ENCODE results near the gene THEMIS.
"Not testable (repeated sequence)": the region's sequence is repeated elsewhere in the genome, so short reads cannot be mapped to it uniquely, and the experiment has no call there.

Gene THEMIS

DNA sequence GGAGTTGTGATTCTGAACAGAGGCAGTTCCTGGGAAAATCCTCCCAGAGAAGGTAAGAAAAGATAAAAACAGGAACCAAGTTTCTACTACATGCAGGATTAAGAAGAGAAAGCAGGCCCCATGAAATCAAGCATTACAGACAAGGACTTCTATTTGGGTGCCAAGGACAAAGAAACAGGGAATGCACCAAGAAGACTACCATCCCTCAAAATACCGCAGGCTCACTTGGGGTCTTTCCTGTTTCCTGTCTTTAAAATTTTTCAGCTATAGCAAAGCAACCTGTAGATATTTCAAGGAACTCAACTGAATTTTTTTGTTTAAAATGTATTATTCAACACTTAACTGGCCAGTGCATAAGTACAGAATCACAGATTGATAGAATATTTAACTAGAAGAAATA, 107.5 kb downstream of the THEMIS start:
- no peak for DNase-seq

DNA sequence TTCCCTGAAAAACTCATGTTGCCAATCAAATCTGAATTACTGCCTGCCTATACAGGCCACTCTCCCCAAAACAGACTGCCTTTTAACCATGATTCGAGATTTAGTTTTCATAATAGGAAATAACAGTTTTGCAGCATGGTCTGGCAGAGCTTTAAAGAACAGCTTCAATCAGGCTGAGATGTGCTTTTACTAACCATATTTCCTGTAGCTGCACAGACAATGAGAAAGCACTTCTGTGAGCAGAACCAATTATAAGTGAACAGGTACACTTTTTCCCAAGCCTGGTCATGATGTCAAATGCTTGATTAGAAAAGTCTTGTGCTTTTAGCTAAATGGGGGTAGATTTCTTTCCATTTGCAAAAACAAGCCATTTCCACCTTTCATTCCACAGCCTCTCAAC, 108.2 kb downstream of the THEMIS start:
- no peak for DNase-seq

DNA sequence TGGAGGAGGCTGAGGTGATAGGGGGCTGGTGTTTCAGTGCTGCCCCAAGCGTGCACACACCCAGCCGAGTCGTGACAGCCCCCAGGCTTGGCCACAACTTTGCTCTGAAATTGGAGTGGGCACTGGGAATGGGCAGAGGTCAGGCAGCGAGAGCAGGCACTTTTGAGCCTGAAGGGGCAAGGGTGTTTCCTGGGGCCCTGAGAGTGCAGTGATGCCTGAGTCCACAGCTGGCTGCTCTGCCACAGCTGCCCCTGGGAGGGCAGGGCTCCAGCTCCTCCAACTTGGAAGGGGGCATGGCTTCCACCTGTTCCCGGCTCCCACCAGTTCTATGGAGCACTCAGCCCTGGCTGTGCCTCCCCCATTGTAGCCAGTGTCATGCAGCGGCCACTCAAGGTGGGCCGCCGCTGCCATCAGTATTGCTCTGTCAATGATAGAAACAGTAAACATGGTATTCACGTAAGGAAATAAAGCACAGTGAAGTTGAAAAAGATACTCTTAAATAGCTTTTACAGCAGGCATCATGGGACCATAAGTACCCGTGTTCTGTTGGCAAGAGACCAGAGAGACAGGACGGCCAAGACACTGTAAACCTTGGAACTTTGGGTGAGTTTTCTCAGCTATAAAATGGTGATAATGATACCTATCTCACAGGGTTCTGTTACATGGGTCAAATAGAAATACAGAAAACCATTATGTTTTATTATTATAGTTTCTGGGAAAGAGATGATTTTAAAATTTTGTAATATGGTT, 108.9 kb downstream of the THEMIS start:
- no peak for DNase-seq

GRCh38 chr6:127790571-127790970, 110.3 kb downstream of the THEMIS start:
- DNase-seq: no peak

- DNase-seq: no peak
Measured at GRCh38 chr6:127786109-127786508, 114.7 kb downstream of the THEMIS start.

- no peak for DNase-seq
Measured at GRCh38 chr6:127784468-127784867, 116.4 kb downstream of the THEMIS start.

GRCh38 chr6:127781636-127782272, 119.1 kb downstream of the THEMIS start:
- DNase-seq: not testable (repeated sequence)

DNA sequence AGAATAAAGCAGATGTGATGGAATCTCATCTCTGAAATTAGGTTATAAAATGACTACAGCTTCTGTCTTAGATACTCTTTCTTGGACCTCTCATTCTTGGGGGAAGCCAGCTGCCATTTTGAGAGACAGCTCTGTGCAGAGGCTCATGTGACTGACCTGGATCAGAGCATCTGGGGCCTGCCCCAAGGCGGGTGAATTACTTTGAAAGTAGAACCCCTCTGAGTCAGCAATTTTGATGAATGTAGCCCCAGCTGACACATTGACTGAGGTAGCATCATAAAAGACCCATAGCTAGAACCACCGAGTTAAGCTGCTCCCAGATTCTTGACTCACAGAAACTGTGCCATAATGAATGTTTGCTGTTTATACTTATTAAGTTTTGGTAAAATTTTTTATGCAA, 124.5 kb downstream of the THEMIS start:
- DNase-seq: no peak

DNA sequence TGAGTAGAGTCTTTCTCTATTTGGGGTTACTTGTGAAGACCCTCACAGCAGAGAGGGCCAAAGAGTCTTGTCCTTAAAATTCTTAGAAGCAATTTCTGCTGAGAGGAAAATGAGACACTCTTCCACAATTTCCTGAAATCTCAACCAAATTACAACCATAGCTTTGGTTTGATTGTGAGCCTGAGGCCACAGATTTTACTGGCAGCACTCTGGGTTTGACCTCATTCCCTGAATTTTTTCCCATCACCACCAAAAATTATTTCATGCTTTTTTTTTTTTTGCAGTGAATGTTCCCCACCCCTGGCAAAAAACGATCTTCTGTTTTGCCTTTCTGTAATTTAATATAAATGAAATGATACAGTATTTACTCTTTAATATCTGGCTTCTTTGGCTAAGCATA, 125.5 kb downstream of the THEMIS start:
- no peak for DNase-seq

GRCh38 chr6:127768745-127769144, 132.1 kb downstream of the THEMIS start:
- DNase-seq: no peak

GRCh38 chr6:127768223-127768622, 132.6 kb downstream of the THEMIS start:
- no peak for DNase-seq

GRCh38 chr6:127765949-127766348, 134.9 kb downstream of the THEMIS start:
- no peak for DNase-seq

- no peak for DNase-seq
Measured at GRCh38 chr6:127762284-127762683, 138.6 kb downstream of the THEMIS start.

DNA sequence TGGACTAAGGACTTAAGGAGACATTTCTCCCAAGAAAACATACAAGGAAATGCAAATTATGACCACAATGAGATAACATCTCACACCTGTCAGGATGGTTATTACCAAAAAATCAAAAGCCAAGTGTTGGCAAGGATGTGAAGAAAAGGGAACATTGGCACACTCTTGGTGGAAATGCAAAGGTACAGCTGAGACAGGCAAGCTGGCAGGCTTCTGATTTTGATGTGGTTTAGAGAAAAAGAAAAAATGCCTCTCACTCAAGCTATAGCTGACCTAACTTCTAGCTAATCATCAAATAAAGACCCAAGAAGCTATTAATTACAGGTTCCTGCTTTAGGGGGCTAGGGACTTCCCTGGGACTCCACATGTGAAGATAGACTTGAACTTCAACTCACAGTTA, 139.8 kb downstream of the THEMIS start:
- no peak for DNase-seq

- no peak for DNase-seq
Measured at GRCh38 chr6:127749095-127749494, 151.8 kb downstream of the THEMIS start.

- DNase-seq: no peak
Measured at GRCh38 chr6:127748290-127748689, 152.6 kb downstream of the THEMIS start.

GRCh38 chr6:127738423-127738822, 162.4 kb downstream of the THEMIS start:
- DNase-seq: no peak

GRCh38 chr6:127737768-127738167, 163.1 kb downstream of the THEMIS start:
- no peak for DNase-seq

- DNase-seq: peak; percentile 74
Measured at GRCh38 chr6:127737009-127737486, 163.8 kb downstream of the THEMIS start.

GRCh38 chr6:127732927-127733326, 167.9 kb downstream of the THEMIS start:
- DNase-seq: no peak

- DNase-seq: no peak
Measured at GRCh38 chr6:127727260-127727953, 173.5 kb downstream of the THEMIS start.

DNA sequence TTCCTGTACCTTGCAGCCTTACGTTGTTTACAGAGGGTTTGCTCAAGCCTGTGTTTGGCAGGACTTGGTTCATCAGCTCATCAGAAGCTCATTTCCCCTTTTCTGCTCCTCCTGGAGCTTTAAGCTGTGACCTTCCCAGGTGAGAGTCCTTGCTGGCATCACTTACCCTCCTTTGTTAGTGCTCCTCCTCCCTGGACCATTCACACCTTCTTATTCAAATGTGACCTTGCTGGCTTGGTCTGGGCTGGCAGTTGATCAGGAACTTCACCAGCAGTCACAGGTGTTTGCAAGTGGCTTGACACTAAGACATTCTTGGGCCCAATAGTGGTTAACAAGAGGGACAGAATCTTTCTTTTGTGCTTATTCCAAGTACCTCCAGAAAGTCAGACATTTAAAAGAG, 175.0 kb downstream of the THEMIS start:
- no peak for DNase-seq

DNA sequence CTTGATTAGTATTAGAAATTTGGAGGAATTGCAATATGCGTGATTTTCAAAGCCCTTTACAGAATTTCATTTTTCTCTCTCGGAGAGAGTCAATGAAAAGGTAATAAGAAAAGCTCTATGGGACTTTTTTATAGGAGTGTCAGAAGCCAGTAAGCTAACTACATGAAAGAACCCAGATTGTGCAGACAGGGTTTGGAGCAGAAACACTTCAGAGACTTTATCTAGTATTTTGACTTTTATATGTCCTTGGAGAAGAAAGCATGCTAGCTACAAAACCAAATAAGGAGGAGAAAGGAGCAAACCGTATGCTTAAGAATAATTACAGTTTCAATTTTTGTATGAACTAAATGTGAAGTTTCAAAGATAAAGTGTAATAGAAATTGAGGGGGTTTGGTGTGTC, 182.2 kb downstream of the THEMIS start:
- DNase-seq: no peak

DNA sequence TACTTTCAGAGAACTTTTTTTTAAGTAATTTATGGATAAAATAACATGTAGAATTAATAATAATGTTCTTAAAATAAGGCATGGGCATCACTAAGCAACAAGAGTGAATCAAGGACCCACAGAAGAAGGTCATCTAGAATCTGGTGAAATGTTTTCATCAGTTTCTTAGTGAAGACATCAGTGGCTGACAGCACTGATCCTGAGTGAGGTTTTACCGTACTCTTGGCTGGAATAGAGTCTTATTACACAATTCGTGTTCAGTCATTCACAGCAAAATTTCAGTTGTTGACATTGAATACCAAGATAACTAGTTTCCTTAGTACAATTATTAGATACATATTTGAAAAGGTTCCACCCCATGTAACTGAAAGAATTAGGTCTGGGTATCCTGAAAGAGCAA, 183.5 kb downstream of the THEMIS start:
- no peak for DNase-seq
